Retinal pigment epithelial cell (primary cell): ENCODE results near the gene NTN3.

Experiments
- DNase-seq: peaks from one replicate; pipeline ENCODE4 v3.0.0-alpha.2; 2010; ENCODE audit warnings: low read depth
- H3K4me3 ChIP-seq: 2 replicates; pipeline ENCODE4 v1.5.1; 2011; ENCODE audit warnings: mild to moderate bottlenecking, low read length, control low read depth, moderate library complexity
- TF ChIP-seq, protein P1 (sequence below): conservative IDR thresholded peaks from 2 replicates; pipeline ENCODE4 v1.5.1; 2011; ENCODE audit warnings: low read depth, low read length, control low read depth, inconsistent platforms

Gene NTN3

DNA sequence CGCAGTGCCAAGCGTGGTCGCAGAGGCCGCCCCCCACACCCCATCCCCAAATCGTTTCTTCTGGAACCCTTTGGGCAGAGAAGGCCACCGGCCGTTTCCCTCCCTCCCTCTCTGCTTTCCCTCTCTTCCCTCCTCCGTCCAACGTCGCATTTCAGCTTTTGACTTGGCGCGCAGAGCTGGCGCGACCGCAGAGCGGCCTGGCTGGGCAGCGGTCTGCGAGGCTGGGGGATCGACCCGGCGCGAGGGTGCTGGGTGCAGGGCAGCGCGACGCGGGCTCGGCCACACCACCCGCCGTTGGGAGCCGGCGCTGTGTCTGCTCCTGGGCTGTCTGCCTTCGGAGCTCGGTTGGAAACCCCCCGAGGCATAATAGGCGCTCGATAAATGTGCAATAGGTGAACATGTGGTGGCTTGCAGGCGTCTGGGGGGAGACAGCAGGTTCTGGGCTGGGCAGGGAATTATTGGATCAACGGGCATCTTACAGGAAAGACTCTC is 2.8 kb upstream of the NTN3 start:
- DNase-seq: no peak
- H3K4me3 ChIP-seq: peak overlapping the region; percentile 35
- TF ChIP-seq, protein P1, sequence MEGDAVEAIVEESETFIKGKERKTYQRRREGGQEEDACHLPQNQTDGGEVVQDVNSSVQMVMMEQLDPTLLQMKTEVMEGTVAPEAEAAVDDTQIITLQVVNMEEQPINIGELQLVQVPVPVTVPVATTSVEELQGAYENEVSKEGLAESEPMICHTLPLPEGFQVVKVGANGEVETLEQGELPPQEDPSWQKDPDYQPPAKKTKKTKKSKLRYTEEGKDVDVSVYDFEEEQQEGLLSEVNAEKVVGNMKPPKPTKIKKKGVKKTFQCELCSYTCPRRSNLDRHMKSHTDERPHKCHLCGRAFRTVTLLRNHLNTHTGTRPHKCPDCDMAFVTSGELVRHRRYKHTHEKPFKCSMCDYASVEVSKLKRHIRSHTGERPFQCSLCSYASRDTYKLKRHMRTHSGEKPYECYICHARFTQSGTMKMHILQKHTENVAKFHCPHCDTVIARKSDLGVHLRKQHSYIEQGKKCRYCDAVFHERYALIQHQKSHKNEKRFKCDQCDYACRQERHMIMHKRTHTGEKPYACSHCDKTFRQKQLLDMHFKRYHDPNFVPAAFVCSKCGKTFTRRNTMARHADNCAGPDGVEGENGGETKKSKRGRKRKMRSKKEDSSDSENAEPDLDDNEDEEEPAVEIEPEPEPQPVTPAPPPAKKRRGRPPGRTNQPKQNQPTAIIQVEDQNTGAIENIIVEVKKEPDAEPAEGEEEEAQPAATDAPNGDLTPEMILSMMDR: no peak

DNA sequence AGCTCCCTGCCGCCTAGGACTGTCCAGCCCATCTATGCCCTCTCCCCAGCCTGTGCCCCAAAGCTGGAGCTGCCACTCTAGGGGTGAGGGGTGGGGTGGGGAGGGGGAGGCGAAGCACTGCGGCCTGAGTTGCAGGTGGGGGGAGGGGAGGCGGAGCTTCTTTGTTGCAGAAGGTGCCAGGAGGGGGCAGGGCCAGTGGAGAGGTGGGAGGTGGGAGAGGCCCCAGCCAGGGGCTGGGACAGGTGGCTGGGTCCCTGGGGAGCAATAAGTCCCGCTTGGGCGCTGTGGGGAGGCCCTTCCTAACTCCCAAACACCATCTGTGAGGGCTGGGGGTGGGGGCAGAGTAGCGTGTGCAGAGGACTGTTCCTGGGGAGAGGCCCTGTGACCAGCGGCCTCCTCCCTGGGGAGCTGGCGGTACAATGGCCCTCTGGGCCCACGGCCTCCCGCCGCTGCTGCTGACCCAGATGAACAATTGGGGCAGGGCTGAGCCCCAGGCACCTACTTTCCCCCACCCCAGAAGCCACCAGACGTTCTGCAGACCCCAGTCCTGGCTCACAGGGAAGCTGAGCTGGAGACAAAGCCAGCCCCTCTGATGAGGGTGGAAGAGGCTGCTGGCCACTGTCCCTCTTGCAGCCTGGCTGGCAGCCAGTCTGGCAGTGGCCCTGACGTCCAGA is 2.2 kb upstream of the NTN3 start:
- no peak for DNase-seq
- TF ChIP-seq, protein P1: no peak
- H3K4me3 ChIP-seq: peak overlapping the region; percentile 35

DNA sequence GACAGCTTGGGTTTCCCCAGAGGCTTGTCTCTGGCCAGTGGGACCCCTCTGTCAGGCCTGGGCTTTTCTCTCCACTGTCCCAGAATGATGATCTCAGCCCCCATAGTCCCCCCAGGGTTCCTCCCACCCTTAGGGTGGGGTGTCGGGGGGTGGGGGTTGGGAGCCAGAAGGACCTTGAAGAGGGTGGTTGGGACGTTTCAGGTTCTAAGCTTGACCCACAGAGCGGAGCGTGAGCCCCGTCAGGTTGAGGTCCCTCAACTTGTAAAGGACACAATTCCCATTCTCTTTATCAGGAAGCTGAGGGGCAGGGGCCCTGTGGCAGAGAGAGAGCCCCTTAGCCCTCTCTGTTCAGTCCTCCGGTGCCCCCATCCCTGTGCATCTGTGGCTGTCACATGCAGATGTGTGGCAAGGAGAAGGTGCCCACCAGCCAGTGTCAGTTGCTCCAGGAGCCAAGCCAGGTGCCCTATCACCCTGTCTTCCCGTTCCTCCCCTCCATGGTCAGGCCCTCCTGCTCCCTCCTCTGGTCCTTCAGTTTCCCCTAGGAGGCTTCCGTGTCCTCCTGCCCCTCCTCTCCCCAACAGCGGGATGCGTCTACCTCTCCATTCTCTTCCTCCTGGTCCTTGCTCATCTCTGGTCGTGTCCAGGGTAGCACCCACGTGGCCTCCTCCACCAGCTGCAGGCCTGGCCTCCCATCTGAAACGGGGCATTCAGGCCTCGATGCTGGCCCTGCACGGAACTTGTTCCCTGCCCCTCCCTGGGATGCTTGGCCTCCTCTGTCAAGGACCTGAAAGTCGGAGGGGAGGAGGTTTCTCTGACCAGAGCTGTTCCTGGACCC is 1.5 kb upstream of the NTN3 start:
- no peak for DNase-seq
- no peak overlapping the region for H3K4me3 ChIP-seq
- TF ChIP-seq, protein P1: no peak

DNA sequence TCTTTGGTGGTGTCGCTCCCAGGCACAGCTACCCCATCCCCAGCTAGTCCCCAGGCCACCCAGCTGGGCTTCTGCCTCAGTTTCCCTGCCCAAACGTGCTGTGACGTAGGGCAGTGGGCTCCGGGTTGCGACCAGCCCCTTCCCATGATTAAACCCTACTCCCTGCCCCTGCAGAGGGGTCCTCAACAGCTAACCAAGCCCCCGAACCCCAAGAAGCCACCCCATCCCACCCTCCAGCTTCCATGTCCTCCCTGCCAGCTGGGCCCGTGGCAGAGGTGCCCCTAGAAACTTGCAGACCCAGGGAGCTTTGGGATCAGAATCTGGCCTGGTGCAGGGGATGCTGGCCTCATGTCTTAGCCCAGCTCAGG is 879 bp upstream of the NTN3 start:
- DNase-seq: no peak
- no peak overlapping the region for H3K4me3 ChIP-seq
- TF ChIP-seq, protein P1: no peak

DNA sequence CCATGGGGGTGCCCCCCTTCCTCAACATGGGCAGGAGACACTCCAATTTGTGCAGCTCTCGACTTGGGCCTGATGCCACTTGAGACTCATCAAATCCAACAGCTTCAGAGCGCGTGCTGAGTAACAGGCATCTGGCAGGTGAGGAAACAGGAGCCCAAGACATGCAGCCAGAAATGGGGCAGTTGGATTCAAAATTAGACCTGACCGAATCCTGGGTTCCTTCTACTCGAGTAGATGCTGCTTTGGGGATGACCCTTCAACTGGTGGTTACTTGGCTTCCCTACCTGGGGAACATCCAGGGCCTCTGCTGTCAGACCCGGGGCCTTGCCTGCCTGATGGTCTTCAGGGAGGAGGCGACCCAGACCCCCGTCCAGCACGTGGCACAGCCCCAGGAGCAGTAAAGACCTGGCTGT is 488 bp upstream of the NTN3 start:
- H3K4me3 ChIP-seq: no peak overlapping the region
- TF ChIP-seq, protein P1: no peak
- DNase-seq: no peak

DNA sequence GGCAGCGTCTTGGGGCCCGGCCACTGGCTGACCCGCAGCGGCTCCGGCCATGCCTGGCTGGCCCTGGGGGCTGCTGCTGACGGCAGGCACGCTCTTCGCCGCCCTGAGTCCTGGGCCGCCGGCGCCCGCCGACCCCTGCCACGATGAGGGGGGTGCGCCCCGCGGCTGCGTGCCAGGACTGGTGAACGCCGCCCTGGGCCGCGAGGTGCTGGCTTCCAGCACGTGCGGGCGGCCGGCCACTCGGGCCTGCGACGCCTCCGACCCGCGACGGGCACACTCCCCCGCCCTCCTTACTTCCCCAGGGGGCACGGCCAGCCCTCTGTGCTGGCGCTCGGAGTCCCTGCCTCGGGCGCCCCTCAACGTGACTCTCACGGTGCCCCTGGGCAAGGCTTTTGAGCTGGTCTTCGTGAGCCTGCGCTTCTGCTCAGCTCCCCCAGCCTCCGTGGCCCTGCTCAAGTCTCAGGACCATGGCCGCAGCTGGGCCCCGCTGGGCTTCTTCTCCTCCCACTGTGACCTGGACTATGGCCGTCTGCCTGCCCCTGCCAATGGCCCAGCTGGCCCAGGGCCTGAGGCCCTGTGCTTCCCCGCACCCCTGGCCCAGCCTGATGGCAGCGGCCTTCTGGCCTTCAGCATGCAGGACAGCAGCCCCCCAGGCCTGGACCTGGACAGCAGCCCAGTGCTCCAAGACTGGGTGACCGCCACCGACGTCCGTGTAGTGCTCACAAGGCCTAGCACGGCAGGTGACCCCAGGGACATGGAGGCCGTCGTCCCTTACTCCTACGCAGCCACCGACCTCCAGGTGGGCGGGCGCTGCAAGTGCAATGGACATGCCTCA is 773 bp downstream of the NTN3 start:
- no peak for DNase-seq
- no peak overlapping the region for H3K4me3 ChIP-seq
- TF ChIP-seq, protein P1: no peak
